ENCODE measurements around the gene ARIH2.

DNA sequence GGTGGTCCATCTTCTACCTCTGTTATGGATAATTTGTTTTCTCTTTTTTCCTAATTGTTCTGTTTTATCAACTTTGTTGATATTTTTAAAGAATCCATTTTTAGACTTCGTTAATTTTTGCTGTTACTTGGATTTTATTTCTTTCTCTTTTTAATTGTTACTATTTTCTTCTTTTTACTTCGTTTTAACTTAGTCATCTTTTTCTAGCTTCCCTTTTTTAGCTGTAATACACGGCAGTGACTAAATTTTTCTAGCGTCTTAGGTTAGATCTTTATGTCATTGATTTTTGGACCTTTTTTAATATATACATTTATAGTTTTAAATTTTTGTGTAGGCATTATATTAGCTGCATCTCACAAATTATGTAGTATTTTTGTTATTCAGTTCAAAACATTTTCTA, 33.1 kb downstream of the ARIH2 start:
- TF ChIP-seq ZBTB7A (IDR thresholded peaks at IDR 0.05; ENCODE audit: borderline replicate concordance, control insufficient read depth, low read depth, low read length) (no peak), SMARCC2 (IDR thresholded peaks at IDR 0.05; ENCODE audit: low read depth) (no peak), FOXJ3 (CRISPR knock-in tag; IDR thresholded peaks at IDR 0.05) (no peak), HLTF (IDR thresholded peaks at IDR 0.05) (no peak), POLR2A (conservative IDR thresholded peaks at IDR 0.05) (no peak), EP300 (IDR thresholded peaks at IDR 0.05; ENCODE audit: low read length) (no peak), SP1 (CRISPR knock-in tag; IDR thresholded peaks at IDR 0.05) (no peak)
- TF ChIP-seq, protein P1, sequence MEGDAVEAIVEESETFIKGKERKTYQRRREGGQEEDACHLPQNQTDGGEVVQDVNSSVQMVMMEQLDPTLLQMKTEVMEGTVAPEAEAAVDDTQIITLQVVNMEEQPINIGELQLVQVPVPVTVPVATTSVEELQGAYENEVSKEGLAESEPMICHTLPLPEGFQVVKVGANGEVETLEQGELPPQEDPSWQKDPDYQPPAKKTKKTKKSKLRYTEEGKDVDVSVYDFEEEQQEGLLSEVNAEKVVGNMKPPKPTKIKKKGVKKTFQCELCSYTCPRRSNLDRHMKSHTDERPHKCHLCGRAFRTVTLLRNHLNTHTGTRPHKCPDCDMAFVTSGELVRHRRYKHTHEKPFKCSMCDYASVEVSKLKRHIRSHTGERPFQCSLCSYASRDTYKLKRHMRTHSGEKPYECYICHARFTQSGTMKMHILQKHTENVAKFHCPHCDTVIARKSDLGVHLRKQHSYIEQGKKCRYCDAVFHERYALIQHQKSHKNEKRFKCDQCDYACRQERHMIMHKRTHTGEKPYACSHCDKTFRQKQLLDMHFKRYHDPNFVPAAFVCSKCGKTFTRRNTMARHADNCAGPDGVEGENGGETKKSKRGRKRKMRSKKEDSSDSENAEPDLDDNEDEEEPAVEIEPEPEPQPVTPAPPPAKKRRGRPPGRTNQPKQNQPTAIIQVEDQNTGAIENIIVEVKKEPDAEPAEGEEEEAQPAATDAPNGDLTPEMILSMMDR (IDR thresholded peaks at IDR 0.05 in 2 of 3, conservative IDR thresholded peaks at IDR 0.05 in 1 of 3; ENCODE audit: insufficient read depth in 2 of 3, low read depth in 1 of 3, low read length in 3 of 3) = no peak
- TF ChIP-seq, protein P2, sequence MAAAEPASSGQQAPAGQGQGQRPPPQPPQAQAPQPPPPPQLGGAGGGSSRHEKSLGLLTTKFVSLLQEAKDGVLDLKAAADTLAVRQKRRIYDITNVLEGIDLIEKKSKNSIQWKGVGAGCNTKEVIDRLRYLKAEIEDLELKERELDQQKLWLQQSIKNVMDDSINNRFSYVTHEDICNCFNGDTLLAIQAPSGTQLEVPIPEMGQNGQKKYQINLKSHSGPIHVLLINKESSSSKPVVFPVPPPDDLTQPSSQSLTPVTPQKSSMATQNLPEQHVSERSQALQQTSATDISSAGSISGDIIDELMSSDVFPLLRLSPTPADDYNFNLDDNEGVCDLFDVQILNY (CRISPR knock-in tag; IDR thresholded peaks at IDR 0.05) = no peak
- TF ChIP-seq, protein P3, sequence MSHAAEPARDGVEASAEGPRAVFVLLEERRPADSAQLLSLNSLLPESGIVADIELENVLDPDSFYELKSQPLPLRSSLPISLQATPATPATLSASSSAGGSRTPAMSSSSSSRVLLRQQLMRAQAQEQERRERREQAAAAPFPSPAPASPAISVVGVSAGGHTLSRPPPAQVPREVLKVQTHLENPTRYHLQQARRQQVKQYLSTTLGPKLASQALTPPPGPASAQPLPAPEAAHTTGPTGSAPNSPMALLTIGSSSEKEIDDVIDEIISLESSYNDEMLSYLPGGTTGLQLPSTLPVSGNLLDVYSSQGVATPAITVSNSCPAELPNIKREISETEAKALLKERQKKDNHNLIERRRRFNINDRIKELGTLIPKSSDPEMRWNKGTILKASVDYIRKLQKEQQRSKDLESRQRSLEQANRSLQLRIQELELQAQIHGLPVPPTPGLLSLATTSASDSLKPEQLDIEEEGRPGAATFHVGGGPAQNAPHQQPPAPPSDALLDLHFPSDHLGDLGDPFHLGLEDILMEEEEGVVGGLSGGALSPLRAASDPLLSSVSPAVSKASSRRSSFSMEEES (CRISPR knock-in tag; IDR thresholded peaks at IDR 0.05) = no peak
- TF ChIP-seq, protein P4, sequence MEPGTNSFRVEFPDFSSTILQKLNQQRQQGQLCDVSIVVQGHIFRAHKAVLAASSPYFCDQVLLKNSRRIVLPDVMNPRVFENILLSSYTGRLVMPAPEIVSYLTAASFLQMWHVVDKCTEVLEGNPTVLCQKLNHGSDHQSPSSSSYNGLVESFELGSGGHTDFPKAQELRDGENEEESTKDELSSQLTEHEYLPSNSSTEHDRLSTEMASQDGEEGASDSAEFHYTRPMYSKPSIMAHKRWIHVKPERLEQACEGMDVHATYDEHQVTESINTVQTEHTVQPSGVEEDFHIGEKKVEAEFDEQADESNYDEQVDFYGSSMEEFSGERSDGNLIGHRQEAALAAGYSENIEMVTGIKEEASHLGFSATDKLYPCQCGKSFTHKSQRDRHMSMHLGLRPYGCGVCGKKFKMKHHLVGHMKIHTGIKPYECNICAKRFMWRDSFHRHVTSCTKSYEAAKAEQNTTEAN (CRISPR knock-in tag; IDR thresholded peaks at IDR 0.05) = no peak
